Measurements from ENCODE around the gene CHST6.

CHST6 gene

GRCh38 chr16:75488322-75488721, 6.9 kb downstream of the CHST6 start:
- no peak overlapping the region for H3K4me3 ChIP-seq (ENCODE audit: low read length)
- DNase-seq (ENCODE audit: low read depth), result no peak
- no peak for TF ChIP-seq CTCF (conservative IDR thresholded peaks at IDR 0.05; ENCODE audit: low read depth, low read length)

- H3K4me3 ChIP-seq (ENCODE audit: low read length), result no peak overlapping the region
- TF ChIP-seq CTCF (conservative IDR thresholded peaks at IDR 0.05; ENCODE audit: low read depth, low read length), result no peak
- DNase-seq (ENCODE audit: low read depth), result no peak
These were observed 8.4 kb downstream of the CHST6 start for GRCh38 chr16:75486676-75487313.

GRCh38 chr16:75486014-75486675, 9.1 kb downstream of the CHST6 start:
- no peak for DNase-seq (ENCODE audit: low read depth)
- TF ChIP-seq CTCF (conservative IDR thresholded peaks at IDR 0.05; ENCODE audit: low read depth, low read length), result no peak
- H3K4me3 ChIP-seq (ENCODE audit: low read length), result no peak overlapping the region

- no peak for TF ChIP-seq CTCF (conservative IDR thresholded peaks at IDR 0.05; ENCODE audit: low read depth, low read length)
- DNase-seq (ENCODE audit: low read depth), result no peak
- H3K4me3 ChIP-seq (ENCODE audit: low read length), result no peak overlapping the region
These were observed 9.8 kb downstream of the CHST6 start for GRCh38 chr16:75485230-75486013.

- H3K4me3 ChIP-seq (ENCODE audit: low read length), result no peak overlapping the region
- TF ChIP-seq CTCF (conservative IDR thresholded peaks at IDR 0.05; ENCODE audit: low read depth, low read length), result no peak
- DNase-seq (ENCODE audit: low read depth), result no peak
These were observed 12.0 kb downstream of the CHST6 start for GRCh38 chr16:75483222-75483621.

- no peak for TF ChIP-seq CTCF (conservative IDR thresholded peaks at IDR 0.05; ENCODE audit: low read depth, low read length)
- no peak overlapping the region for H3K4me3 ChIP-seq (ENCODE audit: low read length)
- no peak for DNase-seq (ENCODE audit: low read depth)
These were observed 12.6 kb downstream of the CHST6 start for GRCh38 chr16:75482434-75483205.

Data from retinal pigment epithelial cell (primary cell).